Epithelial cell of alveolus of lung (primary cell): ENCODE measurements around the gene NRROS. TPM values are rescaled to one million over a fixed set of nuclear protein-coding genes. Genes with fewer than 3 reads are reported as not detected.

Source experiments
- total RNA-seq: library from RNA; depleted of rRNA; stranded (reverse); fragments of >200 nt; gene quantifications from 2 replicates; pipeline ENCODE4 v1.2.1, GENCODE V29; 2015

The NRROS gene
- total RNA-seq: 0.52 TPM in 1 of 2 replicates, not detected in the other

DNA sequence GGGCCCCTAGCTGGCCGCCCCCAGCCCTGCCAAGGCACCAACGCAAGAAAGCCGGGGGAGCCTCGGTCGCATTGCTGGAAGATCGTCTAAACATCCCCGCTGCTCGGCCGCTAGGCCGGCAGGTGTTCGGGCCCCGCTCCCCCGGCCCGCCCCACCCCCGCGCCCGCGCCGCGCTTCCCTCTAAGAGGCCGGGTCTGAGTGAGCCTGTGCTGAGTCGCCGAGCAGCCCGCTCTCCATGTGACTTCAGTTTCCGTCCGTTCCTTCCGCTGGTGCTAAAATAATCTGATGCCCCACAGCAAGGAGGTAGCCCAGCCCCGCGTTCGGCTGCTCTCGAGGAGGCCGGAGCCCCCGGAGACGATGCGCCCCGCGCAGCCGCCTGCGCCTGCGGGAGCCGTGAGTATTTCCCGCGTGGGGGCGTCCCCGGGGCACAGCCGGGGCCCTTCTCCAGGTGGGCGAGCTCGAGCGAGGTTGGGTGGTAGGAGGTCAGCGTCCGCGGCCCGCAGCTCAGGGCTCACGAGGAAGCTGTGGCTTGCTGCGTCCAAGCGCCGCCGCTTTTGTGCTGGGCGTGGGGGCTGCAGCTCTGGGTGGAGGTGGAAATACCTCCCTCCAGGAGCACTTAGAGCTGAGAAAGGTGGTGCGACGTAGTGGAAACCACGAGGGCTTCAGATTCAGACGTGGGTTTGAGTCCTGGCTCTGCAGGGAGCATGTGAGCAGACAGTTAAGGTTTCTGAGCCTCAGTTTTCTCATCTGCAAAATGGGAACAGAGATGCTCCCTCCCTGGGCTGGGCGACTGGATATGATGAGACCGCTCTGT, at the start of gene NRROS:
NRROS (plus strand) TSS at position 212 of the 814 bp plus-strand sequence. CDS start 14,846 bp downstream, outside the sequence.

Other genes starting within 250 kb of the NRROS start
- 8.3 and 29.9 TPM in 2 replicates for gene UBXN7, start 207.3 kb upstream of the NRROS start, total RNA-seq
- 11.8 and 12.4 TPM in 2 replicates for gene RNF168, start 135.9 kb upstream of the NRROS start, total RNA-seq
- not detected in 2 replicates for gene SMCO1, start 124.3 kb upstream of the NRROS start, total RNA-seq
- gene WDR53, start 71.1 kb upstream of the NRROS start, total RNA-seq: 6.3 and 14.5 TPM in 2 replicates
- 7.6 and 9.0 TPM in 2 replicates for gene FBXO45, start 71.0 kb upstream of the NRROS start, total RNA-seq
- gene CEP19, start 72.6 kb downstream of the NRROS start, total RNA-seq: 1.7 and 3.4 TPM in 2 replicates
- gene PIGX, start 72.7 kb downstream of the NRROS start, total RNA-seq: 14.1 and 21.7 TPM in 2 replicates
- gene PAK2, start 100.2 kb downstream of the NRROS start, total RNA-seq: 30.9 and 36.1 TPM in 2 replicates
- gene SENP5, start 228.2 kb downstream of the NRROS start, total RNA-seq: 20.8 and 66.4 TPM in 2 replicates